ENCODE data around the gene CNGA1. TPM values are rescaled to one million over a fixed set of nuclear protein-coding genes. Genes with fewer than 3 reads are reported as not detected.
A peak's percentile ranks its signal among the peaks of the same experiment; 100 is the strongest.
"Not testable (repeated sequence)": the region's sequence is repeated elsewhere in the genome, so short reads cannot be mapped to it uniquely, and the experiment has no call there.

Gene CNGA1
- total RNA-seq, 2 experiments from 2014 or later: not detected

GRCh38 chr4:48024522-48024921 is 8.0 kb upstream of the CNGA1 start:
- Mint-ChIP-seq H3K9me3 (ENCODE audit: low read depth) (no peaks in the 10 kb centered on the region), H3K4me1 (peaks cover 9% of the 10 kb centered on the region)
- ATAC-seq: no peak

DNA sequence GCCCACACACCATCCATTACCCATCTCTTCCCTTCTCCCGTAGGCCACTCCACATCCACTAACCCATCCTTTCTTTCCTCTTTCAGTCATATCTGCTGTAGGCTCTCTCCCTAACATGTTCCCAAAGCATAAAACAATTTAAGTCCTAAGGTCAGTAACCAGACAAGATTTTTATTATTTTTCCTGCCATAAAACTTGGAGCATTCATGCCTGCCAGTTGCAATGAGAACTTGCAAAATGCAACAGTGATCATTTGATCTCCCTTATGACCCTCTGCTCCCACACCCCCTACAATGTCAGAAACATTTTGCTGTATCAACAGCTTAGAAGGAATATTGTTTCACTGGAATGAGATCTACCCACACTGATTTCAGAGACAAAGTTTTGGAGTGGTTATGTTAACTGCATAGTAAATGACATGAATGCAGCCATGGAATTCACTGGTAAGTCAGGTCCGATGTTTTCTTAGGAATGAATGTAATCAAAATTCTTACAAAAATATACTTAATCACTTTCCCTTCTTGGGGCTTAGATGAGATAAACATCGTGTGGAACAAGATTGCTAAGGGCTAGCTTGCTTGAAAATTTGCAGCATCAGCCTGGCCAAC is 5.8 kb upstream of the CNGA1 start:
- Mint-ChIP-seq H3K4me1 (peaks cover 5% of the 10 kb centered on the region), H3K27ac (no peak overlapping the region), H3K27me3 (peaks cover 48% of the 10 kb centered on the region), H3K36me3 (no peaks in the 10 kb centered on the region), H3K9me3 (ENCODE audit: low read depth) (no peaks in the 10 kb centered on the region), H3K4me3 (no peak overlapping the region)
- no peak for ATAC-seq
- CTCF ChIA-PET: no interaction called here
- no peak for DNase-seq

More at GRCh38 chr4:48024522-48024921, 8.0 kb upstream of the CNGA1 start:
- Mint-ChIP-seq H3K4me3 (no peak overlapping the region), H3K36me3 (no peaks in the 10 kb centered on the region), H3K27ac (no peak overlapping the region), H3K27me3 (peaks cover 33% of the 10 kb centered on the region)
- CTCF ChIA-PET: interaction anchor here (1.2 kb wide), 1 partner anchor 148 kb away, joined by 3 read pairs; no protein-coding TSS in a partner anchor
- no peak for DNase-seq

DNA sequence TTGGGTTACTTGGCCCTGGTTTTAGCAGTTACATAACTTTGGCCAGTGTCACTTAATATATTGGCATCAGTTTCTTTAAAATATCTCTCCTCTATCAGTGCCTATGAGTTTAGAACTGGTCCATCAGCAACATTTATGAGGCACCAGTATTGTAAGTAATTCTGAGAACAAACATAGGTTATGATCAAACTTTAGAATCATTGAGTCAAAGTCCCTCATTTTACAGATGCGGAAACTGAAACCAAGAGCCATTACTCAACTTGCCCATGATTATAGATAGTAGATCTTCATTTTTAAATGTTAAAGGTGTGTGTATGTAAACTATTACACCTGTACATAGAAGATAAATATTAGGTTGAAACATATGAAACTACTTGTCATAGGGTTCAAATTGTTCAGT is 4.6 kb upstream of the CNGA1 start:
- peaks cover 9% of the 10 kb centered on the region for H3K4me1 Mint-ChIP-seq
- no peaks in the 10 kb centered on the region for H3K9me3 Mint-ChIP-seq (ENCODE audit: low read depth)
- ATAC-seq: no peak
- DNase-seq: no peak
- H3K27me3 Mint-ChIP-seq: peaks cover 54% of the 10 kb centered on the region
- no peak overlapping the region for H3K4me3 Mint-ChIP-seq
- CTCF ChIA-PET: no interaction called here
- H3K36me3 Mint-ChIP-seq: no peaks in the 10 kb centered on the region
- no peak overlapping the region for H3K27ac Mint-ChIP-seq

- Mint-ChIP-seq H3K27me3 (peaks cover 72% of the 10 kb centered on the region), H3K9me3 (ENCODE audit: low read depth) (no peaks in the 10 kb centered on the region), H3K27ac (no peak overlapping the region), H3K36me3 (no peaks in the 10 kb centered on the region), H3K4me1 (peaks cover 11% of the 10 kb centered on the region), H3K4me3 (no peak overlapping the region)
- no peak for DNase-seq
- CTCF ChIA-PET: interaction anchor here (0.9 to 1.8 kb wide), 4 partner anchors 15 to 222 kb away, joined by 3 to 6 read pairs (median 6); no protein-coding TSS in a partner anchor
- no peak for ATAC-seq
These were observed 1.6 kb upstream of the CNGA1 start for GRCh38 chr4:48018112-48018511.

DNA sequence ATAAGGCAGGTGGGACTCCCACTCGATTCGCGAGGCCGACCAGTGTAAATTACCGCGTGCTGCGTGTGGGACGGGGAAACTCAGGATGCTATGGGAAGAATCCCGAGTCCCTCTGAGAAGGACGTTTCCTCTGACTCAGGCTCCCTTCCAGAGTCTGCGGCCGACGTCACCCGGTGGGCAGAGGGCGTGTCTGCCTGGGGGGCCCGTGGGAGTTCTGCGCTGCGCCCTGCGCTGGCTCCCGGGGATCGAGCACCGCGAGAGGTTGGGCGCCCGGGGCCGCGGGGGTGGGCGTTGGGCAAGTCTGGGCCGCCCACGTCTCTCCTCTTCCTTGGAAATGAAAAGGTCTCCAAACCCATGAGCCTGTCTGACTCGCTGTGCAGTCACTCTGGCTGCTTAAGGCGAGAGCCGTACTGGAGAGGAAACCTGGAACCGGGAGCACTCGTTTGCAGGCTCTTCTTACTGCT is 659 bp upstream of the CNGA1 start:
- ATAC-seq (peak; percentile 12), DNase-seq (no peak)
- Mint-ChIP-seq H3K27me3 (peaks cover 69% of the 10 kb centered on the region), H3K4me3 (peak overlapping the region; percentile 71), H3K27ac (no peak overlapping the region), H3K9me3 (ENCODE audit: low read depth) (no peaks in the 10 kb centered on the region), H3K36me3 (no peaks in the 10 kb centered on the region), H3K4me1 (peaks cover 11% of the 10 kb centered on the region)
- CTCF ChIA-PET: interaction anchor here (1.8 kb wide), 1 partner anchor 14 kb away, joined by 6 read pairs; no protein-coding TSS in a partner anchor

- ATAC-seq (no peak), DNase-seq (no peak)
- CTCF ChIA-PET: no interaction called here
- Mint-ChIP-seq H3K27ac (no peak overlapping the region), H3K4me3 (peak overlapping the region; percentile 71), H3K36me3 (no peaks in the 10 kb centered on the region), H3K4me1 (peaks cover 9% of the 10 kb centered on the region), H3K27me3 (peaks cover 71% of the 10 kb centered on the region), H3K9me3 (ENCODE audit: low read depth) (no peaks in the 10 kb centered on the region)
These were observed 803 bp downstream of the CNGA1 start for GRCh38 chr4:48015678-48016077.

DNA sequence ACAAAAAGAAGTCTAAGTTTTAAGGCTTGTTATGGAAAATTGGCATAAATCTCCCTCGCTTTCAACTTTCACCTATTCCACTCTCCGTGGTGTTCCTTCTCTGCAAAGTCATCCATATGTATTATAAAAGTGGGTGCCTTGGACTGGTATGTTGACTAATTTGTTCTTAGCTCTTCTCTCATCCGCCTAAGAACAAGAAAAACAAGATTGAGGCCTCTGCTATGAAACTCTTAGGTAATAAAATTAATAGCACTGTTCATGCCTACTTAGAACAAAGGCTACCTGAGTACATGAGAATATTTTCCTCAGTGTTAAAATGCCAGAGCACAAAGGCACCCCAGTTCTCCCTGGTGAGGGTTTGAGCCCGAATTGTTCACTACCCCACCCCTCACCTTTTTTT is 1.3 kb downstream of the CNGA1 start:
- Mint-ChIP-seq H3K4me3 (no peak overlapping the region), H3K9me3 (ENCODE audit: low read depth) (no peaks in the 10 kb centered on the region), H3K27me3 (peaks cover 67% of the 10 kb centered on the region)

DNA sequence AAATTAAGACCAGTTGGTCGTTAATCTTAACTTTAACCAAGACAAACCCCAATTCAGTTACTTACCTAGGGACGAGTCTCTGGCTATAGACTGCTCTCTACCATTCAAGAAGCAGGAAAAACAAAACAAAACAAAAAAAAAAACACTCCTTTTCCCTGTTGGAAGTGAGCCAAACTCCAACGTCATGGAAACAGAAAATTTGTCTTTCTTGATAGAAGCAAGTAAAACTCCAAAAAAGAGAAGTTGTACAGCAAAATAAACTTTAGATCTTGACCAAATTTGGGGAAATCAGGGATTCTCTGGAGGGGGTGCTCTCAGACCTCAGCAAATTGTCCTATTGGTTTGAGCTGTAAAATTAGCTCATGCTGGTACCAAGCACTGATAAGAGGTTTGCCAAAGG is 3.7 kb downstream of the CNGA1 start:
- H3K27me3 Mint-ChIP-seq: peaks cover 45% of the 10 kb centered on the region
- peaks cover 4% of the 10 kb centered on the region for H3K9me3 Mint-ChIP-seq (ENCODE audit: low read depth)
- H3K27ac Mint-ChIP-seq: no peak overlapping the region
- no peak for DNase-seq
- CTCF ChIA-PET: no interaction called here
- ATAC-seq: no peak
- no peak overlapping the region for H3K4me3 Mint-ChIP-seq
- H3K36me3 Mint-ChIP-seq: no peaks in the 10 kb centered on the region
- H3K4me1 Mint-ChIP-seq: peaks cover 9% of the 10 kb centered on the region

More for the DNA sequence above, 1.3 kb downstream of the CNGA1 start:
- ATAC-seq: no peak
- no peak for DNase-seq
- CTCF ChIA-PET: no interaction called here
- Mint-ChIP-seq H3K4me1 (peaks cover 9% of the 10 kb centered on the region), H3K36me3 (no peaks in the 10 kb centered on the region), H3K27ac (no peak overlapping the region)

DNA sequence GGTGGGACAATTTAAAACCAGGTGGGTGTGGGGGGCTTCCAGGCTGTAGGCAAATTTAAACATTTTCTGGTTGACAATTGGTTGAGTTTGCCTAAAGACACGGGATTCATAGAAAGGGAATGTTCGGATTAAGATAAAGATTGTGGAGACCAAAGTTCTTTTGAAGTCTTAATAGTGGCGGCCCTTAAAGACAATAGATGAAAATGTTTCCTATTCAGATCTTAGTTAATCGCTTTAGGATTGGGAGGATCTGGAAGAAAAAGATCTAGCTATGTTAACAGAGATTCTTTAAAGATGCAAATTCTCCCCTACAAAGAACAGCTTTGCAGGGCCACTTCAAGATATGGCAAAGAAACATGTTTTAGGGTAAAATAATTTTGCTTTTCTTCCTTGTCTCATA is 4.8 kb downstream of the CNGA1 start:
- DNase-seq (no peak), ATAC-seq (no peak)
- Mint-ChIP-seq H3K27ac (no peak overlapping the region), H3K4me3 (no peak overlapping the region), H3K9me3 (ENCODE audit: low read depth) (peaks cover 4% of the 10 kb centered on the region), H3K27me3 (peaks cover 35% of the 10 kb centered on the region), H3K36me3 (peaks cover 2% of the 10 kb centered on the region), H3K4me1 (peaks cover 3% of the 10 kb centered on the region)
- CTCF ChIA-PET: no interaction called here

DNA sequence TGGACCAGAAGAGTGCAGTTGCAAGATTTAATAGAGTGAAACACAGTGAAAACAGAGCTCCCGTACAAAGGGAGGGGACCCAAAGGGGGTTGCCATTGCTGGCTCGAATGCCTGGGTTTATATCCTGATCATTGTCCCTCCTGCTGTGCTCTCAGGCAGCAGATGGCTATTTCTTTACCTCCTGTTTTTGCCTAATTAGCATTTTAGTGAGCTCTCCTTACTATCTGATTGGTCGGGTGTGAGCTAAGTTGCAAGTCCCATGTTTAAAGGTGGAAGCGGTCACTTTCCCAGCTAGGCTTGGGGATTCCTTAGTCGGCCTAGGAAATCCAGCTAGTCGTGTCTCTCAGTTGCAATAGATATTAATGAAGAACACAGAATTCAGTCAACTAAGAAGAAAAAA is 5.6 kb downstream of the CNGA1 start:
- peaks cover 32% of the 10 kb centered on the region for H3K27me3 Mint-ChIP-seq
- not testable (repeated sequence) for H3K27ac Mint-ChIP-seq; ATAC-seq; DNase-seq; H3K4me1 Mint-ChIP-seq; H3K36me3 Mint-ChIP-seq; H3K4me3 Mint-ChIP-seq; H3K9me3 Mint-ChIP-seq (ENCODE audit: low read depth)
- CTCF ChIA-PET: interaction anchor here (1.0 to 1.1 kb wide), 2 partner anchors 77 to 84 kb away, joined by 3 read pairs; no protein-coding TSS in a partner anchor

DNA sequence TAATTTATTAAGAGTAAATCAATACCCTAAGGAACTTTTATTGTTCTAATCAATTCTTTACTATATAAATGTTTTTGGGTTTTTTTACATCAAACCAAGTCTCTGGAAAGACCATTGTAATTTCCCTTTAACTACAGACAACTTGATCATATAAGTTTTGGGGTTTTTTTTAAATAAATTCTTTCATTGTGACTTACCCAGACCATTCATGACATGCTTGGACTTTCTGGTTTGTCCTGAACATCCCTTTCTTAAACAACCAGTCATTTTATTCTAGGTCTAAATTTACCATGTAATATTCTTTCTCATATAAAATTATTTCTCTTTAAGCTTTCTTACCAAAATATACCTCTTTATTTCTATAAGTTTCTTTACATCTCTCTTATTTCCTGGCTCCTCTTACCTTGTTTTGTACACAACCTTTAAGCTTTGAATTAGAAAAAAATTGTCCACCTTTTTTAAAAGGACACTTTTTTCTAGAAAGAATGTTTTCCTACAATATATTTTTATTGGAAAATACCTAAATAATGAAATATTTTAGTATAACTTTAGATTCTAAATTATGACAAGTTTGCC is 8.4 kb downstream of the CNGA1 start:
- Mint-ChIP-seq H3K4me3 (no peak overlapping the region), H3K9me3 (ENCODE audit: low read depth) (peaks cover 7% of the 10 kb centered on the region), H3K27ac (no peak overlapping the region), H3K36me3 (peaks cover 7% of the 10 kb centered on the region), H3K4me1 (no peaks in the 10 kb centered on the region), H3K27me3 (peaks cover 10% of the 10 kb centered on the region)
- CTCF ChIA-PET: no interaction called here
- DNase-seq (no peak), ATAC-seq (no peak)

- Mint-ChIP-seq H3K4me1 (no peaks in the 10 kb centered on the region), H3K36me3 (peaks cover 7% of the 10 kb centered on the region), H3K27me3 (peaks cover 4% of the 10 kb centered on the region), H3K9me3 (ENCODE audit: low read depth) (peaks cover 7% of the 10 kb centered on the region), H3K4me3 (no peak overlapping the region), H3K27ac (no peak overlapping the region)
- CTCF ChIA-PET: no interaction called here
- no peak for DNase-seq
- no peak for ATAC-seq
These were observed 10.7 kb downstream of the CNGA1 start for GRCh38 chr4:48005781-48006180.

GRCh38 chr4:48003568-48003967 is 12.9 kb downstream of the CNGA1 start:
- CTCF ChIA-PET: interaction anchor here (1.5 to 1.9 kb wide), 3 partner anchors 15 to 136 kb away, joined by 4 to 11 read pairs (median 6); no protein-coding TSS in a partner anchor
- H3K9me3 Mint-ChIP-seq (ENCODE audit: low read depth); ATAC-seq: not testable (repeated sequence)

DNA sequence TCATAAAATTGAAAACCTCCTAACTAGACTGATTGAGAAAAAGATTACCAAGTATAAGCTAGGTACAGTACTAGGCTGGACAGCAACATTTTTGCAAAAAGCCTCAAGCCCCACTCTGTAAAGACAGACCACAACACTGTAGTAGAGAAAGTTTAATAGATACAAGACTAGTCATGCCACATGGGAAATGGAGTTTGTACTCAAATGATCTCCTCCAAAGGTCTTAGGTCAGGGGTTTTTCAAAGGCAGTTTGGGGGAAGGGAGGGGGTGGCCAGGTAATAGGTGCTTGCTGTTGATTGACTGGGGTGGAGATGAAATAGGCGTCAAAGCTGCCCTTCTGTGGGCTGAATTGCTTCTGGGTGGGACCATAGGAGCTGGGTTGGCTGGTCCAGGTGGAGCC is 14.2 kb downstream of the CNGA1 start:
- Mint-ChIP-seq H3K9me3 (ENCODE audit: low read depth) (peaks cover 7% of the 10 kb centered on the region), H3K4me3 (no peak overlapping the region), H3K27ac (no peak overlapping the region), H3K36me3 (peaks cover 11% of the 10 kb centered on the region), H3K4me1 (no peaks in the 10 kb centered on the region), H3K27me3 (peaks cover 9% of the 10 kb centered on the region)
- ATAC-seq (no peak), DNase-seq (no peak)
- CTCF ChIA-PET: interaction anchor here (1.1 to 1.9 kb wide), 3 partner anchors 16 to 137 kb away, joined by 4 to 11 read pairs (median 5); no protein-coding TSS in a partner anchor

More at GRCh38 chr4:48003568-48003967, 12.9 kb downstream of the CNGA1 start:
- H3K27ac Mint-ChIP-seq, H3K27me3 Mint-ChIP-seq, H3K4me3 Mint-ChIP-seq, H3K4me1 Mint-ChIP-seq, H3K36me3 Mint-ChIP-seq: not testable (repeated sequence)
- DNase-seq: peak; percentile 52

All from activated CD8-positive, alpha-beta memory T cell treated with anti-CD3 and anti-CD28 coated beads, Interleukin-2, amount 10 ng/mL, durations not matched to agents 7 days and 5 days (primary cell).